GM21367 (cell line): ENCODE results near the gene EML5.
"Not testable (repeated sequence)": the region's sequence is repeated elsewhere in the genome, so short reads cannot be mapped to it uniquely, and the experiment has no call there.

ENCODE experiments used
- ATAC-seq: cut with Tn5 transposase; IDR thresholded peaks from one replicate; pipeline ENCODE4 v1.9.1; 2021; ENCODE audit not compliant: unreplicated experiment

EML5 gene

GRCh38 chr14:88792473-88793258 is at the start of gene EML5:
TSS of gene EML5 (minus strand) at chr14:88792953. CDS start at chr14:88792503, 450 bp downstream.
- peak; percentile 89 for ATAC-seq

- no peak for ATAC-seq
Observed at GRCh38 chr14:88842414-88842813, 49.7 kb upstream of the EML5 start.

GRCh38 chr14:88841741-88842140 is 49.0 kb upstream of the EML5 start:
- no peak for ATAC-seq

- ATAC-seq = no peak
Observed at GRCh38 chr14:88840926-88841325, 48.2 kb upstream of the EML5 start.

- ATAC-seq = no peak
Observed at GRCh38 chr14:88838015-88838414, 45.3 kb upstream of the EML5 start.

- no peak for ATAC-seq
Observed at GRCh38 chr14:88837495-88837894, 44.7 kb upstream of the EML5 start.

GRCh38 chr14:88835661-88836060 is 42.9 kb upstream of the EML5 start:
- ATAC-seq = no peak

- no peak for ATAC-seq
Observed at GRCh38 chr14:88834883-88835431, 42.2 kb upstream of the EML5 start.

GRCh38 chr14:88831284-88831683 is 38.5 kb upstream of the EML5 start:
- no peak for ATAC-seq

- no peak for ATAC-seq
Observed at GRCh38 chr14:88829685-88830302, 37.0 kb upstream of the EML5 start.

GRCh38 chr14:88829188-88829587 is 36.4 kb upstream of the EML5 start:
- no peak for ATAC-seq

GRCh38 chr14:88825503-88825902 is 32.8 kb upstream of the EML5 start:
- no peak for ATAC-seq

GRCh38 chr14:88825078-88825458 is 32.3 kb upstream of the EML5 start:
- ATAC-seq = no peak

GRCh38 chr14:88824314-88825077 is 31.7 kb upstream of the EML5 start, which contains the start of gene TTC8:
TSS of gene TTC8 (plus strand) at chr14:88824651. CDS start at chr14:88824708, 57 bp downstream.
- ATAC-seq = peak; percentile 99

- ATAC-seq = peak; percentile 2
Observed at GRCh38 chr14:88823968-88824313, 31.2 kb upstream of the EML5 start.

- no peak for ATAC-seq
Observed at GRCh38 chr14:88821888-88822287, 29.1 kb upstream of the EML5 start.

GRCh38 chr14:88821378-88821777 is 28.6 kb upstream of the EML5 start:
- ATAC-seq = no peak

GRCh38 chr14:88819674-88820073 is 26.9 kb upstream of the EML5 start:
- ATAC-seq = not testable (repeated sequence)

GRCh38 chr14:88818018-88818417 is 25.3 kb upstream of the EML5 start:
- no peak for ATAC-seq

GRCh38 chr14:88815980-88816379 is 23.2 kb upstream of the EML5 start:
- ATAC-seq = no peak

GRCh38 chr14:88808359-88808758 is 15.6 kb upstream of the EML5 start:
- no peak for ATAC-seq

- ATAC-seq = no peak
Observed at GRCh38 chr14:88804477-88804876, 11.7 kb upstream of the EML5 start.
